ENCODE measurements around the gene FEZF1.

Gene FEZF1

GRCh38 chr7:122304319-122304975 is at the start of gene FEZF1:
Gene FEZF1, minus strand, starts transcription at chr7:122304750. Its CDS starts 313 bp downstream, at chr7:122304437.
- peak; percentile 79 for DNase-seq

- DNase-seq = no peak
These were observed 47.9 kb upstream of the FEZF1 start for GRCh38 chr7:122352454-122352853.

- no peak for DNase-seq
These were observed 46.2 kb upstream of the FEZF1 start for GRCh38 chr7:122350701-122351100.

GRCh38 chr7:122344303-122344620 is 39.7 kb upstream of the FEZF1 start:
- DNase-seq = no peak

GRCh38 chr7:122343601-122344302 is 39.2 kb upstream of the FEZF1 start:
- no peak for DNase-seq

- no peak for DNase-seq
These were observed 35.9 kb upstream of the FEZF1 start for GRCh38 chr7:122340427-122340826.

GRCh38 chr7:122339145-122339904 is 34.8 kb upstream of the FEZF1 start:
- no peak for DNase-seq

GRCh38 chr7:122337011-122337410 is 32.5 kb upstream of the FEZF1 start:
- peak; percentile 20 for DNase-seq

- peak; percentile 22 for DNase-seq
These were observed 24.7 kb upstream of the FEZF1 start for GRCh38 chr7:122329145-122329802.

- no peak for DNase-seq
These were observed 23.4 kb upstream of the FEZF1 start for GRCh38 chr7:122327969-122328368.

- DNase-seq = peak; percentile 89
These were observed 12.2 kb upstream of the FEZF1 start for GRCh38 chr7:122316467-122317388.

- peak; percentile 57 for DNase-seq
These were observed 11.2 kb upstream of the FEZF1 start for GRCh38 chr7:122315507-122316466.

- DNase-seq = no peak
These were observed 9.7 kb upstream of the FEZF1 start for GRCh38 chr7:122314284-122314683.

GRCh38 chr7:122312789-122313188 is 8.2 kb upstream of the FEZF1 start:
- no peak for DNase-seq

GRCh38 chr7:122311734-122312450 is 7.3 kb upstream of the FEZF1 start:
- DNase-seq = peak; percentile 74

- peak; percentile 60 for DNase-seq
These were observed 6.6 kb upstream of the FEZF1 start for GRCh38 chr7:122311050-122311700.

GRCh38 chr7:122310119-122311021 is 5.8 kb upstream of the FEZF1 start:
- peak; percentile 81 for DNase-seq

GRCh38 chr7:122309421-122309820 is 4.9 kb upstream of the FEZF1 start:
- no peak for DNase-seq

GRCh38 chr7:122307228-122307621 is 2.7 kb upstream of the FEZF1 start:
- peak; percentile 57 for DNase-seq
